ENCODE data around the gene CPNE6. TPM values are rescaled to one million over a fixed set of nuclear protein-coding genes. Genes with fewer than 3 reads are reported as not detected.
A peak's percentile ranks its signal among the peaks of the same experiment; 100 is the strongest.

CPNE6 gene
- polyA plus RNA-seq, 3 donors: not detected

DNA sequence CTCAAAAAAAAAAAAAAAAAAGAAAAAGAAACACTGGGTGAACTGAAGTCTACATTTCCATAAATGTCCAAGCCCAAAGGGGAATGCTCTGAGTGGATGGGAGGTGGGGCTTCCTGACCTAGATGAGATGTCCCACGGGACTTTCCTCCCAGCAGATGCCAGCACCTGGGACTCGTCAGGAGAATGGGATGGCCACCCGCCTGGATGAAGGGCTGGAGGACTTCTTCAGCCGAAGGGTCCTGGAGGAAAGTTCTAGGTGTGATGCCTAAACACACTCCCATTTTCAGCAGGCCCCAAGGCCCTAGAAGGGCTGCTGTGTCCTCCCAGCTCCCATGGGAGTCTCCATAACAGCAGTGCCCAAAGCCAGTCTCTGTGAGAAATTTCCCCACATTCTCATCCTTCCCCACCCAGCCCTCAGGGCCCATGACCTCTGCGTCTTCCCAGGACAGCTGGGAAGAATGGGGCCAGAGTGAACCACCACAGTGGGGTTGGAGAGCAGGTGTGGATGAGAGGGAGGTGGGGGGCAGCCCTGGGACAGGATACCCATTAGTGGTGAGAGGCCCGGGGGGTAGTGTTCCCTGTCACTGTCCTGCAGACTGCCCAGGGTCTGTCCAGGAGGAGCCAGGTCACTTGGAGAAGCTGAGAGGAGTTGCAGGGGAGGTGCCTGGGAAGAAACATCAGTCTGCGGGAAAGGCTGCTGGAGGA is 7.1 kb upstream of the CPNE6 start:
- Histone ChIP-seq H3K79me2 (ENCODE audit: insufficient read depth, low read length) (no peaks in the 10 kb centered on the region), H3K4me2 (replicated peaks; ENCODE audit: extremely low read depth, low read length, poor library complexity, severe bottlenecking) (no peak overlapping the region), H3K9ac (ENCODE audit: insufficient read depth, low read length, poor library complexity, severe bottlenecking) (no peak overlapping the region), H3K36me3 (replicated peaks in 1 of 2; ENCODE audit: control insufficient read depth in 1 of 2, insufficient read depth in 2 of 2, low read length in 2 of 2) (no peaks in the 10 kb centered on the region), H4K20me1 (ENCODE audit: insufficient read depth, low read length) (no peaks in the 10 kb centered on the region), H3K9me3 (replicated peaks in 1 of 2; ENCODE audit: control insufficient read depth in 1 of 2, insufficient read depth in 1 of 2, low read length in 2 of 2) (no peaks in the 10 kb centered on the region), H3K27ac (ENCODE audit: low read depth in 1 of 2, low read length in 2 of 2) (no peak overlapping the region), H3K4me1 (ENCODE audit: control insufficient read depth in 1 of 2, insufficient read depth in 2 of 2, low read length in 2 of 2) (no peaks in the 10 kb centered on the region), H3K27me3 (ENCODE audit: control insufficient read depth in 2 of 2, insufficient read depth in 2 of 2, low read length in 2 of 2) (no peaks in the 10 kb centered on the region), H2AFZ (ENCODE audit: insufficient read depth, low read depth, low read length, poor library complexity, severe bottlenecking) (no peak overlapping the region), H3K4me3 (replicated peaks in 1 of 3; ENCODE audit: low read depth in 2 of 3, low read length in 3 of 3) (no peak overlapping the region)
- peaks cover 0 to 2% (median 0%) of the 10 kb centered on the region in 7 donors for H3K9me3 Mint-ChIP-seq
- peak overlapping the region in 1 of 7 donors; percentile 21 for H3K27ac Mint-ChIP-seq
- DNase-seq: no peak
- no peaks in the 10 kb centered on the region for H3K36me3 Mint-ChIP-seq
- intact Hi-C loops (cut with micrococcal nuclease): no loop called here
- H3K27me3 Mint-ChIP-seq (ENCODE audit: low read depth in 3 of 3): peaks cover 5 to 6% (median 6%) of the 10 kb centered on the region in 3 donors
- no peaks in the 10 kb centered on the region for H3K4me1 Mint-ChIP-seq
- WGBS (ENCODE audit: insufficient coverage): 96% methylated on average over 3 of the region's 7 CpGs
- TF ChIP-seq, protein P1, sequence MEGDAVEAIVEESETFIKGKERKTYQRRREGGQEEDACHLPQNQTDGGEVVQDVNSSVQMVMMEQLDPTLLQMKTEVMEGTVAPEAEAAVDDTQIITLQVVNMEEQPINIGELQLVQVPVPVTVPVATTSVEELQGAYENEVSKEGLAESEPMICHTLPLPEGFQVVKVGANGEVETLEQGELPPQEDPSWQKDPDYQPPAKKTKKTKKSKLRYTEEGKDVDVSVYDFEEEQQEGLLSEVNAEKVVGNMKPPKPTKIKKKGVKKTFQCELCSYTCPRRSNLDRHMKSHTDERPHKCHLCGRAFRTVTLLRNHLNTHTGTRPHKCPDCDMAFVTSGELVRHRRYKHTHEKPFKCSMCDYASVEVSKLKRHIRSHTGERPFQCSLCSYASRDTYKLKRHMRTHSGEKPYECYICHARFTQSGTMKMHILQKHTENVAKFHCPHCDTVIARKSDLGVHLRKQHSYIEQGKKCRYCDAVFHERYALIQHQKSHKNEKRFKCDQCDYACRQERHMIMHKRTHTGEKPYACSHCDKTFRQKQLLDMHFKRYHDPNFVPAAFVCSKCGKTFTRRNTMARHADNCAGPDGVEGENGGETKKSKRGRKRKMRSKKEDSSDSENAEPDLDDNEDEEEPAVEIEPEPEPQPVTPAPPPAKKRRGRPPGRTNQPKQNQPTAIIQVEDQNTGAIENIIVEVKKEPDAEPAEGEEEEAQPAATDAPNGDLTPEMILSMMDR (IDR thresholded peaks at IDR 0.05): no peak
- H3K4me3 Mint-ChIP-seq: no peak overlapping the region

DNA sequence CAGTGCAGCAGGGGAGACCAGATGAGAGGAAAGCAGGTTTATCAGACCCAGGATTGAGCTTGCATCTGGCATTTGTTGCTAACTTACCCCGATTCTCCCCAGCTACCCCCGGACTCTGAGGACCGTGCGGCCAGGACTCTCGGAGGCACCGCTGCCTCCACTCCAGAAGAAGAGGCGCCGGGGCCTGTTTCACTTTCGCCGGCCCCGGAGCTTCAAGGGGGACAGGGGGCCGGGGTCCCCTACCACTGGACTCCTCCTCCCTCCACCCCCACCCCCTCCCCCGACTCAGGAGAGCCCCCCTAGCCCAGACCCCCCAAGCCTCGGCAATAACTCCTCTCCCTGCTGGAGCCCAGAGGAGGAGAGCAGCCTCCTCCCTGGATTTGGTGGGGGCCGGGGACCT is 6.5 kb upstream of the CPNE6 start:
- no peaks in the 10 kb centered on the region for H3K36me3 ChIP-seq (replicated peaks in 1 of 2; ENCODE audit: control insufficient read depth in 1 of 2, insufficient read depth in 2 of 2, low read length in 2 of 2)
- no peaks in the 10 kb centered on the region for H3K9me3 ChIP-seq (replicated peaks in 1 of 2; ENCODE audit: control insufficient read depth in 1 of 2, insufficient read depth in 1 of 2, low read length in 2 of 2)
- intact Hi-C loops (cut with micrococcal nuclease): no loop called here
- H2AFZ ChIP-seq (ENCODE audit: insufficient read depth, low read depth, low read length, poor library complexity, severe bottlenecking): no peak overlapping the region
- no peak overlapping the region for H3K27ac ChIP-seq (ENCODE audit: low read depth in 1 of 2, low read length in 2 of 2)
- Mint-ChIP-seq H3K27me3 (ENCODE audit: low read depth in 3 of 3) (peaks cover 5 to 10% (median 7%) of the 10 kb centered on the region in 3 donors), H3K27ac (peak overlapping the region in 1 of 7 donors; percentile 21), H3K36me3 (no peaks in the 10 kb centered on the region), H3K4me1 (no peaks in the 10 kb centered on the region), H3K4me3 (no peak overlapping the region), H3K9me3 (peaks cover 0 to 2% (median 0%) of the 10 kb centered on the region in 7 donors)
- no peak overlapping the region for H3K4me3 ChIP-seq (replicated peaks in 1 of 3; ENCODE audit: low read depth in 2 of 3, low read length in 3 of 3)
- no peaks in the 10 kb centered on the region for H3K27me3 ChIP-seq (ENCODE audit: control insufficient read depth in 2 of 2, insufficient read depth in 2 of 2, low read length in 2 of 2)
- TF ChIP-seq, protein P1 (IDR thresholded peaks at IDR 0.05): no peak
- H3K4me1 ChIP-seq (ENCODE audit: control insufficient read depth in 1 of 2, insufficient read depth in 2 of 2, low read length in 2 of 2): no peaks in the 10 kb centered on the region
- H3K79me2 ChIP-seq (ENCODE audit: insufficient read depth, low read length): no peaks in the 10 kb centered on the region
- no peak for DNase-seq
- WGBS (ENCODE audit: insufficient coverage): 81% methylated on average over 4 of the region's 15 CpGs
- H3K4me2 ChIP-seq (replicated peaks; ENCODE audit: extremely low read depth, low read length, poor library complexity, severe bottlenecking): no peak overlapping the region
- no peak overlapping the region for H3K9ac ChIP-seq (ENCODE audit: insufficient read depth, low read length, poor library complexity, severe bottlenecking)
- no peaks in the 10 kb centered on the region for H4K20me1 ChIP-seq (ENCODE audit: insufficient read depth, low read length)
